ENCODE results near the gene KCND1. TPM values are rescaled to one million over a fixed set of nuclear protein-coding genes. Genes with fewer than 3 reads are reported as not detected.

The KCND1 gene
- total RNA-seq, 1 donor from 2014 or later, result 1.8 TPM

DNA sequence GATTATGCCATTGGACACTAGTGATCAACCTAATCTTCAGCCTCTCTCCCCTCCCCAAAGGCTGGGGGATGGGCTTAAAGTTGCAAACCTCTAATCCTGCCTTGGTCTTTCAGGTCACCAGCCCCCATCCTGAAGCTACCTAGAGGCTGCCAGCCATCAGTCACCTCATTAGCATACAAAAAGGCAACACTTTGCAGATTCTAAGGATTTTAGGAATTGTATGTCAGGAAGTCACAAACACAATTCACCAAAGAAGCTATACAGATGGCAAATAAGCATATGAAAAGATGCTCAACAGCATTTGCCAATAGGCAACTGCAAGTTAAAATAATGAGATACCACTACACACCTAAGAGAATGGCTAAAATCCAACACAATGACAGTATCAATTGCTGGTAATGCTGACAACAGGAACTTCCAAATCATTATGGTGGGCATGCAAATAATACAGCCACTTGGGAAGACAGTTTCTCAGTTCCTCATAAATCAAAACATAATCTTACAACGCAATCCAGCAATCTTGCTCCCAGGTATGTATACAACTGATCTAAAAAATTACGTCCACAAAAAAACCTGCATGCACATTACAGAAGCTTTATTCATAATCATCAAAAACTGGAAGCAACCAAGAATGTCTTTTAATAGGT lies 43.8 kb downstream of the KCND1 start:
- H3K9me3 Mint-ChIP-seq, result no peaks in the 10 kb centered on the region
- ATAC-seq (ENCODE audit: low read depth) (peak; percentile 45), DNase-seq (no peak)
- intact Hi-C loops (cut with micrococcal nuclease), result loop anchor here (1.0 kb wide), 2 partner anchors 9 kb away; partner anchors contain the start of gene PIM2
- TF ChIP-seq, protein P1, sequence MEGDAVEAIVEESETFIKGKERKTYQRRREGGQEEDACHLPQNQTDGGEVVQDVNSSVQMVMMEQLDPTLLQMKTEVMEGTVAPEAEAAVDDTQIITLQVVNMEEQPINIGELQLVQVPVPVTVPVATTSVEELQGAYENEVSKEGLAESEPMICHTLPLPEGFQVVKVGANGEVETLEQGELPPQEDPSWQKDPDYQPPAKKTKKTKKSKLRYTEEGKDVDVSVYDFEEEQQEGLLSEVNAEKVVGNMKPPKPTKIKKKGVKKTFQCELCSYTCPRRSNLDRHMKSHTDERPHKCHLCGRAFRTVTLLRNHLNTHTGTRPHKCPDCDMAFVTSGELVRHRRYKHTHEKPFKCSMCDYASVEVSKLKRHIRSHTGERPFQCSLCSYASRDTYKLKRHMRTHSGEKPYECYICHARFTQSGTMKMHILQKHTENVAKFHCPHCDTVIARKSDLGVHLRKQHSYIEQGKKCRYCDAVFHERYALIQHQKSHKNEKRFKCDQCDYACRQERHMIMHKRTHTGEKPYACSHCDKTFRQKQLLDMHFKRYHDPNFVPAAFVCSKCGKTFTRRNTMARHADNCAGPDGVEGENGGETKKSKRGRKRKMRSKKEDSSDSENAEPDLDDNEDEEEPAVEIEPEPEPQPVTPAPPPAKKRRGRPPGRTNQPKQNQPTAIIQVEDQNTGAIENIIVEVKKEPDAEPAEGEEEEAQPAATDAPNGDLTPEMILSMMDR (IDR thresholded peaks at IDR 0.05), result no peak
- peak overlapping the region; percentile 63 for H3K27ac Mint-ChIP-seq
- H3K27me3 Mint-ChIP-seq, result no peaks in the 10 kb centered on the region
- ChIA-PET CTCF (interaction anchor here (0.9 to 1.6 kb wide), 3 partner anchors 9 to 11 kb away, joined by 3 to 5 read pairs (median 4); no protein-coding TSS in a partner anchor), POLR2A (interaction anchor here (0.6 to 6.9 kb wide), 4 partner anchors 9 to 1075 kb away, joined by 4 to 93 read pairs (median 9); partner anchors contain the start of gene PIM2)
- H3K4me3 Mint-ChIP-seq, result peak overlapping the region; percentile 65
- H3K36me3 Mint-ChIP-seq (ENCODE audit: low read depth), result peaks cover 46% of the 10 kb centered on the region
- H3K4me1 Mint-ChIP-seq, result peaks cover 43% of the 10 kb centered on the region

DNA sequence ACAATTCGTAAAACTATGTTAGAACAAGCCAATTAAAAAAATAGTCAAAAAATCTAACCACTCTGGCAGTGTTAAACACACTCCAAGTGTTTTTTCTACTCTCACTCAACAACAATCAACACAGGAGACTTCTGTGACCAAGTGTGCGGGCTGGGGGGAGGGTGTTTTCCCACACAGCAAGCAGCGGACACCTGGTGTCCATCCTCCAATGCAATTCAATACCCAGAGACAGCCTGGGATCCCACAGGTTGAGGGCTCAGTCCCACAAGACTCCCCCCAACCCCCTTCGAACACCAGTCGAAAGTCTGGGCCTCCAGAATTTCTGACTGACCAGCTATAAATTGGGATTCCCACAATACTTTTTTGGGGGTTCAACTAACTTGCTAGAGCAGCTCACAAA lies 44.5 kb downstream of the KCND1 start:
- ATAC-seq (ENCODE audit: low read depth) (no peak), DNase-seq (no peak)
- H3K4me1 Mint-ChIP-seq, result peaks cover 41% of the 10 kb centered on the region
- H3K36me3 Mint-ChIP-seq (ENCODE audit: low read depth), result peaks cover 49% of the 10 kb centered on the region
- no peak overlapping the region for H3K27ac Mint-ChIP-seq
- H3K4me3 Mint-ChIP-seq, result no peak overlapping the region
- H3K27me3 Mint-ChIP-seq, result no peaks in the 10 kb centered on the region
- intact Hi-C loops (cut with micrococcal nuclease), result no loop called here
- TF ChIP-seq, protein P1 (IDR thresholded peaks at IDR 0.05), result no peak
- no peaks in the 10 kb centered on the region for H3K9me3 Mint-ChIP-seq
- CTCF ChIA-PET, result interaction anchor here (1.2 to 1.6 kb wide), 2 partner anchors 10 to 11 kb away, joined by 4 to 5 read pairs; no protein-coding TSS in a partner anchor
- POLR2A ChIA-PET, result interaction anchor here (1.4 to 6.9 kb wide), 3 partner anchors 8 to 12 kb away, joined by 4 to 93 read pairs (median 14); partner anchors contain the start of gene PIM2

DNA sequence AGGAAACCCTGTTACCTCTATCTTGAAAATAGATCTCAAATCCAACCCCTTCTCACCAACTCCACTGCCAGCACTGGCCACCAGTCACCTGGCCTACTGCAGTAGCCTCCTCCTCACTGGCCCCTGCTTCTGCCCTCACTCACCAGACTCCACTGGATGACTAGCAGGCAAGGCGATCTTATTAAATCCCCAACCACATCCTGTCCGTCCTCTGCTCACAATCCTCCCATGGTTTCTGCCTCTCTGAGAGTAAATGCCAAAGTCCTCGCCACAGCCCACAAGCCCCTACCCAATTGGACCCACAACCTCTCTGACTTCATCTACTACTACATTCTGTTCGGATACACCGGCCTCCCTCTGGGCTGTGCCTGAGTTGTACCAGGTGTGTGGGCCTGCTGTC lies 47.4 kb downstream of the KCND1 start:
- no peak overlapping the region for H3K27ac Mint-ChIP-seq
- H3K4me3 Mint-ChIP-seq, result no peak overlapping the region
- ChIA-PET POLR2A (interaction anchor here (6.9 kb wide), 1 partner anchor 15 kb away, joined by 93 read pairs; no protein-coding TSS in a partner anchor), CTCF (interaction anchor here (1.2 kb wide), 1 partner anchor 13 kb away, joined by 3 read pairs; no protein-coding TSS in a partner anchor)
- ATAC-seq (ENCODE audit: low read depth), result no peak
- no peaks in the 10 kb centered on the region for H3K9me3 Mint-ChIP-seq
- DNase-seq, result no peak
- TF ChIP-seq, protein P1 (IDR thresholded peaks at IDR 0.05), result no peak
- peaks cover 47% of the 10 kb centered on the region for H3K36me3 Mint-ChIP-seq (ENCODE audit: low read depth)
- intact Hi-C loops (cut with micrococcal nuclease), result no loop called here
- peaks cover 46% of the 10 kb centered on the region for H3K4me1 Mint-ChIP-seq
- H3K27me3 Mint-ChIP-seq, result no peaks in the 10 kb centered on the region

DNA sequence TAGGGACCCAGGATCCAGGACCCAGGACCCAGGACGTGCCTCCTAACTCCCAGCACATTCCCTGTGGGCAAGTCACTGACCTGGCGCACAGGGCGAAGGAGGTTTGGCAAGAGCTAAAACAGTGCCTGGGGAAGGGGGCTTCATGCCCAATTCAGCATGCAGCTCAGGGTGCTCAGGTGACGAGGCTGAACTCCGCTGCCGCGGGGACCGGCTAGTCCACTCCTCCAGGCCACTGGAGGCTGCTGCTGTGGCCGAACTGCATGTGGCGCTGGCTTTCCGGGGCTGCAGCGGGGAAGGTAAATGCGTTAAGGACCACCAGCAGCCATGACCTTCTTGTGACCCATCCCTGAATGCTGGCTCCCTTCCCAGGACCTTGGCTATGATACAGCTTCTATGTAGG lies 47.9 kb downstream of the KCND1 start:
- ChIA-PET POLR2A (interaction anchor here (6.9 kb wide), 1 partner anchor 15 kb away, joined by 93 read pairs; no protein-coding TSS in a partner anchor), CTCF (no interaction called here)
- H3K36me3 Mint-ChIP-seq (ENCODE audit: low read depth), result peaks cover 50% of the 10 kb centered on the region
- no peak overlapping the region for H3K4me3 Mint-ChIP-seq
- intact Hi-C loops (cut with micrococcal nuclease), result no loop called here
- H3K9me3 Mint-ChIP-seq, result no peaks in the 10 kb centered on the region
- peaks cover 45% of the 10 kb centered on the region for H3K4me1 Mint-ChIP-seq
- TF ChIP-seq, protein P1 (IDR thresholded peaks at IDR 0.05), result no peak
- ATAC-seq (ENCODE audit: low read depth) (no peak), DNase-seq (no peak)
- no peaks in the 10 kb centered on the region for H3K27me3 Mint-ChIP-seq
- H3K27ac Mint-ChIP-seq, result no peak overlapping the region

DNA sequence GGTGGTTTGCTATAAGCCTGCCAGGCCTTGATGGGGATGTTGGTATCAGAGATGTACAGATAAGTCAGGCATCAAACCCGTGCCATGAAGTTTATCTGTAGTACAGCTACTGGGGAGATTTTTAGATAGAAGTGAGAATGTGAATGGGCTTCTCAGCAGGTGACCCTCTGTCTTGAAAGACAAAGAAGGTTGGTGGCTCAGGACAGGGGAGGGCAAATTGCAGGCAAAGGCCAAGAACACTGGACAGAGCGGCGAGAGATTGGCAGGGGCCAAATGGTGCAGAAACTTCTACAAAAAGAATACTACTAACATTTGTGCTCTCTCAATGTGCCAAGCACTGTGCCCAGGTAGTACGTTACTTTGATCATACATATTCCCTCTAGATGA lies 50.9 kb downstream of the KCND1 start:
- DNase-seq (no peak), ATAC-seq (ENCODE audit: low read depth) (no peak)
- H3K4me1 Mint-ChIP-seq, result peaks cover 32% of the 10 kb centered on the region
- TF ChIP-seq, protein P1 (IDR thresholded peaks at IDR 0.05), result no peak
- H3K27me3 Mint-ChIP-seq, result no peaks in the 10 kb centered on the region
- peak overlapping the region; percentile 95 for H3K27ac Mint-ChIP-seq
- POLR2A ChIA-PET, result interaction anchor here (1.2 to 16.0 kb wide), 6 partner anchors 9 to 122 kb away, joined by 3 to 718 read pairs (median 13); partner anchors contain the start of genes HDAC6, OTUD5, PQBP1 and SLC35A2
- peak overlapping the region; percentile 97 for H3K4me3 Mint-ChIP-seq
- intact Hi-C loops (cut with micrococcal nuclease), result no loop called here
- CTCF ChIA-PET, result interaction anchor here (1.0 to 1.9 kb wide), 2 partner anchors 17 to 19 kb away, joined by 3 to 14 read pairs; no protein-coding TSS in a partner anchor
- H3K36me3 Mint-ChIP-seq (ENCODE audit: low read depth), result peaks cover 65% of the 10 kb centered on the region
- no peaks in the 10 kb centered on the region for H3K9me3 Mint-ChIP-seq
